Measurements from ENCODE around the gene ZNG1E. TPM values are rescaled to one million over a fixed set of nuclear protein-coding genes. Genes with fewer than 3 reads are reported as not detected.

ZNG1E gene
- polyA plus RNA-seq, 1 donor (not counting 4 experiments of a cell fraction or from before 2014, with no cell fraction given): 65.8 TPM

Other genes starting within 250 kb of the ZNG1E start
- 0.03 TPM in 1 of 3 replicates, not detected in the others for gene FOXD4L4, start 61.2 kb downstream of the ZNG1E start, polyA plus RNA-seq

Measured in keratinocyte (primary cell).